GM23338 (cell line): ENCODE data around the gene FNDC8. TPM values are rescaled to one million over a fixed set of nuclear protein-coding genes. Genes with fewer than 3 reads are reported as not detected.

Experiments used
- ATAC-seq: fragments of 200-7000 bp; cut with Tn5 transposase; 3 replicates; pipeline ENCODE4 v1.9.1; 2020
- DNase-seq: peaks from one replicate; pipeline ENCODE4 v3.0.0-alpha.2; 2015; ENCODE audit warnings: low spot score
- H2AFZ ChIP-seq: fragments of 200-600 bp; sonication (generic); 2 replicates; pipeline ENCODE4 v1.8.0; 2016; ENCODE audit warnings: antibody characterized with exemption, mild to moderate bottlenecking, moderate library complexity
- H3F3A ChIP-seq: fragments of 200-600 bp; sonication (generic); replicated peaks from 2 replicates; pipeline ENCODE4 v1.8.0; 2017; ENCODE audit warnings: antibody characterized with exemption, mixed run types, low read depth
- H3K27ac ChIP-seq: fragments of 200-600 bp; sonication (generic); 2 replicates; pipeline ENCODE4 v1.6.1; 2016; ENCODE audit warnings: low read depth
- H3K27me3 ChIP-seq: fragments of 200-600 bp; sonication (generic); 2 replicates; pipeline ENCODE4 v1.8.0; 2016; ENCODE audit warnings: mild to moderate bottlenecking, mixed run types, moderate library complexity; ENCODE audit not compliant: insufficient read depth
- H3K36me3 ChIP-seq: fragments of 200-600 bp; sonication (generic); 2 replicates; pipeline ENCODE4 v1.8.0; 2016; ENCODE audit warnings: mild to moderate bottlenecking; ENCODE audit not compliant: insufficient read depth
- H3K4me1 ChIP-seq: fragments of 200-600 bp; sonication (generic); 2 replicates; pipeline ENCODE4 v1.8.0; 2016; ENCODE audit warnings: mild to moderate bottlenecking, moderate library complexity; ENCODE audit not compliant: insufficient read depth
- H3K4me2 ChIP-seq: fragments of 200-600 bp; sonication (generic); 2 replicates; pipeline ENCODE4 v1.7.1; 2017; ENCODE audit warnings: mixed run types
- H3K4me3 ChIP-seq: fragments of 200-600 bp; sonication (generic); 2 replicates; pipeline ENCODE4 v1.6.1; 2016; ENCODE audit warnings: mixed run types
- H3K79me2 ChIP-seq: fragments of 200-600 bp; sonication (generic); replicated peaks from 2 replicates; pipeline ENCODE4 v1.8.0; 2017; ENCODE audit warnings: mild to moderate bottlenecking; ENCODE audit not compliant: insufficient read depth
- H3K9me2 ChIP-seq: fragments of 200-600 bp; sonication (generic); 2 replicates; pipeline ENCODE4 v1.8.0; 2017; ENCODE audit not compliant: insufficient read depth
- H4K20me1 ChIP-seq: fragments of 200-600 bp; sonication (generic); replicated peaks from 2 replicates; pipeline ENCODE4 v1.8.0; 2017; ENCODE audit warnings: mild to moderate bottlenecking; ENCODE audit not compliant: insufficient read depth
- H3K27ac Mint-ChIP-seq: 2 replicates; pipeline ENCODE4 v1.8.0; 2020; ENCODE audit warnings: inconsistent platforms, mild to moderate bottlenecking, moderate library complexity, mixed read lengths
- H3K27me3 Mint-ChIP-seq: 3 replicates; pipeline ENCODE4 v1.8.0; 2022; ENCODE audit warnings: low read depth, mild to moderate bottlenecking, moderate library complexity, mixed read lengths, inconsistent platforms; ENCODE audit not compliant: insufficient read depth, poor library complexity
- H3K36me3 Mint-ChIP-seq: 3 replicates; pipeline ENCODE4 v1.8.0; 2021; ENCODE audit warnings: low read depth, mild to moderate bottlenecking, inconsistent platforms, moderate library complexity, mixed read lengths
- H3K4me1 Mint-ChIP-seq: 3 replicates; pipeline ENCODE4 v1.8.0; 2020; ENCODE audit warnings: mild to moderate bottlenecking, inconsistent platforms, mixed read lengths
- H3K4me3 Mint-ChIP-seq: 3 replicates; pipeline ENCODE4 v1.8.0; 2021; ENCODE audit warnings: moderate library complexity, mild to moderate bottlenecking, inconsistent platforms, mixed read lengths
- H3K9me3 Mint-ChIP-seq: 3 replicates; pipeline ENCODE4 v1.8.0; 2020; ENCODE audit warnings: moderate library complexity, mild to moderate bottlenecking, inconsistent platforms, mixed read lengths
- CREB1 ChIP-seq: fragments of 250-450 bp; sonication (Bioruptor Pico); IDR thresholded peaks from 2 replicates; pipeline ENCODE4 v1.5.0; 2020; ENCODE audit warnings: low read depth, mild to moderate bottlenecking, moderate library complexity
- EZH2 ChIP-seq: fragments of 200-600 bp; sonication (generic); IDR thresholded peaks from one replicate; pipeline ENCODE4 v1.8.0; 2017; ENCODE audit warnings: antibody characterized with exemption, mild to moderate bottlenecking, low read depth; ENCODE audit not compliant: unreplicated experiment
- EZH2phosphoT487 ChIP-seq: fragments of 200-600 bp; sonication (generic); IDR thresholded peaks from one replicate; pipeline ENCODE4 v1.8.1; 2018; ENCODE audit warnings: antibody characterized with exemption; ENCODE audit not compliant: unreplicated experiment
- JUNB ChIP-seq: IDR thresholded peaks from one replicate; pipeline ENCODE4 v1.6.1; 2016; ENCODE audit warnings: antibody characterized with exemption; ENCODE audit not compliant: unreplicated experiment
- POLR2AphosphoS5 ChIP-seq: IDR thresholded peaks from 2 replicates; pipeline ENCODE4 v1.6.1; 2016; ENCODE audit warnings: antibody characterized with exemption, low read depth
- REST ChIP-seq: IDR thresholded peaks from one replicate; pipeline ENCODE4 v1.6.1; 2018; ENCODE audit warnings: antibody characterized with exemption; ENCODE audit not compliant: unreplicated experiment
- STAT1 ChIP-seq: IDR thresholded peaks from one replicate; pipeline ENCODE4 v1.6.1; 2016; ENCODE audit warnings: antibody characterized with exemption; ENCODE audit not compliant: unreplicated experiment
- ZNF114 ChIP-seq: fragments of 250-450 bp; sonication (Bioruptor Pico); IDR thresholded peaks from 2 replicates; pipeline ENCODE4 v1.5.0; 2020; ENCODE audit warnings: mild to moderate bottlenecking, moderate library complexity
- ZNF331 ChIP-seq: fragments of 250-450 bp; sonication (Bioruptor Pico); IDR thresholded peaks from 2 replicates; pipeline ENCODE4 v1.5.0; 2020; ENCODE audit warnings: low read depth, mild to moderate bottlenecking, moderate library complexity
- polyA plus RNA-seq: library from polyadenylated mRNA; unstranded; fragments of >200 nt; fragmentation: Nextera tagmentation; extraction: Ambion mirVana; gene quantifications from 2 replicates; pipeline ENCODE4 v1.2.1, GENCODE V29; 2016
- total RNA-seq: library from RNA; depleted of rRNA; stranded (reverse); fragments of >200 nt; shearing (Covaris generic); gene quantifications from 2 replicates; pipeline ENCODE4 v1.2.3, GENCODE V29; 2014
- TF ChIP-seq, protein P1 (sequence below): IDR thresholded peaks from 2 replicates; pipeline ENCODE4 v1.6.1; 2016; ENCODE audit warnings: antibody characterized with exemption

FNDC8 gene
- total and polyA plus RNA-seq, 2 experiments from 2014 or later: not detected

DNA sequence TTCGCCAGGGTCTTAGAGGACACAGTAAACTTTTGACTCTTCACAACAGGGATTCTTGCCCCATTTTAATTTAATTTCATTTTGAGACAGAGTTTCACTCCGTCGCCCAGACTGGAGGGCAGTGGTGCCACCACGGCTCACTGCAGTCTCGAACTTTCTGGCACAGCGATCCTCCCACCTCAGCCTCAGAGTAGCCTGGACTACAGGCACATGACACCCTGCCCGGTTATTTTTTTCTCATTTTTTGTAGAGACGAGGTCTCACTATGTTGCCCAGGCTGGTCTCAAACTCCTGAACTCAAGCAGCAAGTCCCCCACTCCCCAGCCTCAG lies 21.0 kb downstream of the FNDC8 start (continued):
- TF ChIP-seq EZH2: no peak
- TF ChIP-seq JUNB: no peak
- TF ChIP-seq ZNF114: no peak
- TF ChIP-seq, protein P1, sequence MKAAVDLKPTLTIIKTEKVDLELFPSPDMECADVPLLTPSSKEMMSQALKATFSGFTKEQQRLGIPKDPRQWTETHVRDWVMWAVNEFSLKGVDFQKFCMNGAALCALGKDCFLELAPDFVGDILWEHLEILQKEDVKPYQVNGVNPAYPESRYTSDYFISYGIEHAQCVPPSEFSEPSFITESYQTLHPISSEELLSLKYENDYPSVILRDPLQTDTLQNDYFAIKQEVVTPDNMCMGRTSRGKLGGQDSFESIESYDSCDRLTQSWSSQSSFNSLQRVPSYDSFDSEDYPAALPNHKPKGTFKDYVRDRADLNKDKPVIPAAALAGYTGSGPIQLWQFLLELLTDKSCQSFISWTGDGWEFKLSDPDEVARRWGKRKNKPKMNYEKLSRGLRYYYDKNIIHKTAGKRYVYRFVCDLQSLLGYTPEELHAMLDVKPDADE: no peak
- no peak for TF ChIP-seq POLR2AphosphoS5
- no peak for TF ChIP-seq STAT1
- TF ChIP-seq REST: no peak
- TF ChIP-seq ZNF331 (CRISPR knock-in tag): no peak
- no peak for TF ChIP-seq CREB1

DNA sequence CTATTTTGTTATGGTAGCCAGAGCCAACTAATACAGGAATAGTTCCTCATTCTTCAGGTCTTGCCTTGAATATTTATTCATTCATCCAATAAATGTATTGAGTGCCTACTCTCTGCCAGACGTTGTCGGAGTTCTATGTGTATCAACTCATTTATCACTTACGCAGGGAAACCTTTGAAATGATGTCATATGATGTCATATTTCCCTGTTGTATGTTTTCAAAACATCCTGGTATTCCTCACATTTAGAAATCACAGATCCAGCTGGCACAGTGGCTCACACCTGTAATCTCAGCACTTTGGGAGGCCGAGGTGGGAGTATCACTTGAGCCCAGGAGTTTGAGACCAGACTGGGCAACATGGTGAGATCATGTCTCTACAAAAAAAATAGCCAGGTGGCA lies 23.4 kb downstream of the FNDC8 start:
- no peak overlapping the region for H3K27ac Mint-ChIP-seq
- ATAC-seq: no peak
- Histone ChIP-seq H2AFZ (no peak overlapping the region), H3F3A (0 out of 2 replicates have a peak, but pooled peaks cover 2% of the 10 kb centered on the region), H3K27me3 (no peaks in the 10 kb centered on the region), H3K4me2 (no peak overlapping the region), H3K4me3 (no peak overlapping the region), H3K79me2 (peaks cover 21% of the 10 kb centered on the region), H3K9me2 (no peaks in the 10 kb centered on the region), H3K36me3 (no peaks in the 10 kb centered on the region), H3K4me1 (peaks cover 6% of the 10 kb centered on the region; the same call in 1 of the 2 replicates), H3K27ac (no peak overlapping the region), H4K20me1 (0 out of 2 replicates have a peak, but pooled peaks cover 7% of the 10 kb centered on the region)
- peaks cover 22% of the 10 kb centered on the region for H3K4me1 Mint-ChIP-seq
- H3K27me3 Mint-ChIP-seq: peaks cover 23% of the 10 kb centered on the region
- no peaks in the 10 kb centered on the region for H3K36me3 Mint-ChIP-seq
- H3K4me3 Mint-ChIP-seq: no peak overlapping the region
- no peak for TF ChIP-seq EZH2phosphoT487
- TF ChIP-seq REST: no peak
- no peak for TF ChIP-seq POLR2AphosphoS5
- DNase-seq: no peak
- H3K9me3 Mint-ChIP-seq: no peaks in the 10 kb centered on the region
